ENCODE measurements around the gene LASP1. TPM values are rescaled to one million over a fixed set of nuclear protein-coding genes. Genes with fewer than 3 reads are reported as not detected.

Gene LASP1
- total RNA-seq, 1 donor from 2014 or later: 146 TPM

DNA sequence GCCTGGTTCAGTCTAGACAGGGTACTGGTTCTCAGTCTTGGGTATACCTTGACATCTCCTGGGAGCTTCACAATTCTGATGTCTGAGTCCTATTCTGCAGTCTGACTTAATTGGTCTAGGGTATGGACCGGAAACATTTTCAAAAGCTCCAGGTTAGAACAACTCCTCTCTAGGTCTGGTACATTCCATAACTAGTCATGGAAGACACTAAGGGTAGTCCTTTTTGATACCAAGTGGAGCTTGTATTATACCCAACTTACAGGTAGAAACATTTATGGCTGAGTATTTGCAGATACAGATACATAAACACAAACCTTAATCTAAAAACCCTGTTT lies 21.3 kb upstream of the LASP1 start:
- Mint-ChIP-seq H3K27ac (ENCODE audit: unreplicated experiment) (no peak overlapping the region), H3K4me3 (ENCODE audit: unreplicated experiment) (no peak overlapping the region), H3K9me3 (ENCODE audit: unreplicated experiment) (no peaks in the 10 kb centered on the region), H3K4me1 (ENCODE audit: unreplicated experiment) (peaks cover 31% of the 10 kb centered on the region), H3K36me3 (ENCODE audit: low read depth, unreplicated experiment) (peaks cover 45% of the 10 kb centered on the region), H3K27me3 (ENCODE audit: unreplicated experiment) (peaks cover 14% of the 10 kb centered on the region)
- TF ChIP-seq, protein P1, sequence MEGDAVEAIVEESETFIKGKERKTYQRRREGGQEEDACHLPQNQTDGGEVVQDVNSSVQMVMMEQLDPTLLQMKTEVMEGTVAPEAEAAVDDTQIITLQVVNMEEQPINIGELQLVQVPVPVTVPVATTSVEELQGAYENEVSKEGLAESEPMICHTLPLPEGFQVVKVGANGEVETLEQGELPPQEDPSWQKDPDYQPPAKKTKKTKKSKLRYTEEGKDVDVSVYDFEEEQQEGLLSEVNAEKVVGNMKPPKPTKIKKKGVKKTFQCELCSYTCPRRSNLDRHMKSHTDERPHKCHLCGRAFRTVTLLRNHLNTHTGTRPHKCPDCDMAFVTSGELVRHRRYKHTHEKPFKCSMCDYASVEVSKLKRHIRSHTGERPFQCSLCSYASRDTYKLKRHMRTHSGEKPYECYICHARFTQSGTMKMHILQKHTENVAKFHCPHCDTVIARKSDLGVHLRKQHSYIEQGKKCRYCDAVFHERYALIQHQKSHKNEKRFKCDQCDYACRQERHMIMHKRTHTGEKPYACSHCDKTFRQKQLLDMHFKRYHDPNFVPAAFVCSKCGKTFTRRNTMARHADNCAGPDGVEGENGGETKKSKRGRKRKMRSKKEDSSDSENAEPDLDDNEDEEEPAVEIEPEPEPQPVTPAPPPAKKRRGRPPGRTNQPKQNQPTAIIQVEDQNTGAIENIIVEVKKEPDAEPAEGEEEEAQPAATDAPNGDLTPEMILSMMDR (IDR thresholded peaks at IDR 0.05; ENCODE audit: unreplicated experiment): no peak
- no peak for DNase-seq (ENCODE audit: low spot score)

GRCh38 chr17:38848939-38849605 lies 20.8 kb upstream of the LASP1 start:
- H3K9me3 Mint-ChIP-seq (ENCODE audit: unreplicated experiment): no peaks in the 10 kb centered on the region
- H3K27ac Mint-ChIP-seq (ENCODE audit: unreplicated experiment): peak overlapping the region; percentile 42
- peaks cover 50% of the 10 kb centered on the region for H3K36me3 Mint-ChIP-seq (ENCODE audit: low read depth, unreplicated experiment)
- peaks cover 36% of the 10 kb centered on the region for H3K4me1 Mint-ChIP-seq (ENCODE audit: unreplicated experiment)
- peak overlapping the region; percentile 12 for H3K4me3 Mint-ChIP-seq (ENCODE audit: unreplicated experiment)
- no peak for DNase-seq (ENCODE audit: low spot score)
- TF ChIP-seq, protein P1 (IDR thresholded peaks at IDR 0.05; ENCODE audit: unreplicated experiment): no peak
- H3K27me3 Mint-ChIP-seq (ENCODE audit: unreplicated experiment): peaks cover 20% of the 10 kb centered on the region

- Mint-ChIP-seq H3K27me3 (ENCODE audit: unreplicated experiment) (peaks cover 20% of the 10 kb centered on the region), H3K4me3 (ENCODE audit: unreplicated experiment) (peak overlapping the region; percentile 99), H3K9me3 (ENCODE audit: unreplicated experiment) (no peaks in the 10 kb centered on the region), H3K27ac (ENCODE audit: unreplicated experiment) (peak overlapping the region; percentile 50), H3K36me3 (ENCODE audit: low read depth, unreplicated experiment) (peaks cover 50% of the 10 kb centered on the region), H3K4me1 (ENCODE audit: unreplicated experiment) (peaks cover 36% of the 10 kb centered on the region)
- TF ChIP-seq, protein P1 (IDR thresholded peaks at IDR 0.05; ENCODE audit: unreplicated experiment): no peak
- no peak for DNase-seq (ENCODE audit: low spot score)
These were observed 19.5 kb upstream of the LASP1 start for GRCh38 chr17:38850374-38850773.

GRCh38 chr17:38851434-38851833 lies 18.4 kb upstream of the LASP1 start:
- peaks cover 20% of the 10 kb centered on the region for H3K27me3 Mint-ChIP-seq (ENCODE audit: unreplicated experiment)
- H3K27ac Mint-ChIP-seq (ENCODE audit: unreplicated experiment): peak overlapping the region; percentile 100
- TF ChIP-seq, protein P1 (IDR thresholded peaks at IDR 0.05; ENCODE audit: unreplicated experiment): no peak
- H3K4me1 Mint-ChIP-seq (ENCODE audit: unreplicated experiment): peaks cover 36% of the 10 kb centered on the region
- peaks cover 50% of the 10 kb centered on the region for H3K36me3 Mint-ChIP-seq (ENCODE audit: low read depth, unreplicated experiment)
- no peaks in the 10 kb centered on the region for H3K9me3 Mint-ChIP-seq (ENCODE audit: unreplicated experiment)
- no peak for DNase-seq (ENCODE audit: low spot score)
- H3K4me3 Mint-ChIP-seq (ENCODE audit: unreplicated experiment): peak overlapping the region; percentile 99

DNA sequence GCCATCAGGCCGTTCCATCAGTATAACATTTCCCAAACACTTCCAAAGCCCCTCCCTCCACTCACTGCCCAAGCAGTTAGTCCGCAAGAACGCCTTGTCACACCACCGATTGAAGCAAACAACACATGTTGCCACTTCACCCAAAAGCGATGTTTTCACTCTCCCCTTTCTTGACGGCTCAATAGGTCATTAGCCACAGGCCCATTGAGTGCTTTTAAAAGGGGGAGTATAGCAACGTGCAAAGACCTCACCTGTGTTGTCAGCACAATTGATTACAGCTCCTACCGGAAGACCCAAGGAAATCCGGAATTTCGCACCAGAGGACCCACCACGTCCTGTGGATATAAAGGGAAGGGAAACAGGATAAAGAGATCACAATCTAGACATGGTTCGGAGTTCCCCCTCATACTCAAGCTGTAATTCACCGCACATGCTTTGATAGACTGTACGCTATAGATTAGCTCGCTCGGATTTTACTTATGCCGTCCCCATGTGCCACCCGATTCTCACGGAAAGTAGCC lies 17.0 kb upstream of the LASP1 start:
- Mint-ChIP-seq H3K4me1 (ENCODE audit: unreplicated experiment) (peaks cover 36% of the 10 kb centered on the region), H3K27ac (ENCODE audit: unreplicated experiment) (peak overlapping the region; percentile 100), H3K36me3 (ENCODE audit: low read depth, unreplicated experiment) (peaks cover 50% of the 10 kb centered on the region), H3K9me3 (ENCODE audit: unreplicated experiment) (no peaks in the 10 kb centered on the region), H3K4me3 (ENCODE audit: unreplicated experiment) (peak overlapping the region; percentile 99), H3K27me3 (ENCODE audit: unreplicated experiment) (peaks cover 21% of the 10 kb centered on the region)
- DNase-seq (ENCODE audit: low spot score): peak; percentile 54
- TF ChIP-seq, protein P1 (IDR thresholded peaks at IDR 0.05; ENCODE audit: unreplicated experiment): no peak

Measured in endothelial cell (in vitro differentiated cells).